ENCODE results near the gene SRCAP.

DNA sequence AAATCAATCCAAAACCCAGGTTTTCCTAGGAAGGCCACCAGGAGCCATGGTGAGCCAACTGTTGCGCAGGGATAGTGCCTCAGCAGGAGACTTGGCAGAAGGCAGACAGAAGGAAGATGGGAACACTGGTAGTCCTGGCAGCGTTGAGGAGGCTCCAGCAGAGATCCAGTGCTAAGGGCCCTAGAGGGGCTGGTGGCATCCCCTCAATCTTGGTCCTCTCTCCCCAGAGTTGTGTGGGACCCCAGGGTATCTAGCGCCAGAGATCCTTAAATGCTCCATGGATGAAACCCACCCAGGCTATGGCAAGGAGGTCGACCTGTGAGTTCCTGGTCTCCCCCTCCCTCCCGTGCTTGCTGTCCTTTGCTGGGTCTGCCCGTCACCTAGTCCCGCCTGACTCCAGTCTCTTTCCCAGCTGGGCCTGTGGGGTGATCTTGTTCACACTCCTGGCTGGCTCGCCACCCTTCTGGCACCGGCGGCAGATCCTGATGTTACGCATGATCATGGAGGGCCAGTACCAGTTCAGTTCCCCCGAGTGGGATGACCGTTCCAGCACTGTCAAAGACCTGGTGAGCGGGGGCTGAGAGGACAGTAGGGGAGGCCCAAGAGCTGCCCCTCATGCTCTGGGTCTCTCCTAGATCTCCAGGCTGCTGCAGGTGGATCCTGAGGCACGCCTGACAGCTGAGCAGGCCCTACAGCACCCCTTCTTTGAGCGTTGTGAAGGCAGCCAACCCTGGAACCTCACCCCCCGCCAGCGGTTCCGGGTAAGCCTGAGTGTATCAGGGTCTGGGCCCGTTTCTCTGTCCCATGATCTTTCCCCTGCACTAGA lies 57.2 kb downstream of the SRCAP start:
- TF ChIP-seq, protein P1, sequence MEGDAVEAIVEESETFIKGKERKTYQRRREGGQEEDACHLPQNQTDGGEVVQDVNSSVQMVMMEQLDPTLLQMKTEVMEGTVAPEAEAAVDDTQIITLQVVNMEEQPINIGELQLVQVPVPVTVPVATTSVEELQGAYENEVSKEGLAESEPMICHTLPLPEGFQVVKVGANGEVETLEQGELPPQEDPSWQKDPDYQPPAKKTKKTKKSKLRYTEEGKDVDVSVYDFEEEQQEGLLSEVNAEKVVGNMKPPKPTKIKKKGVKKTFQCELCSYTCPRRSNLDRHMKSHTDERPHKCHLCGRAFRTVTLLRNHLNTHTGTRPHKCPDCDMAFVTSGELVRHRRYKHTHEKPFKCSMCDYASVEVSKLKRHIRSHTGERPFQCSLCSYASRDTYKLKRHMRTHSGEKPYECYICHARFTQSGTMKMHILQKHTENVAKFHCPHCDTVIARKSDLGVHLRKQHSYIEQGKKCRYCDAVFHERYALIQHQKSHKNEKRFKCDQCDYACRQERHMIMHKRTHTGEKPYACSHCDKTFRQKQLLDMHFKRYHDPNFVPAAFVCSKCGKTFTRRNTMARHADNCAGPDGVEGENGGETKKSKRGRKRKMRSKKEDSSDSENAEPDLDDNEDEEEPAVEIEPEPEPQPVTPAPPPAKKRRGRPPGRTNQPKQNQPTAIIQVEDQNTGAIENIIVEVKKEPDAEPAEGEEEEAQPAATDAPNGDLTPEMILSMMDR (IDR thresholded peaks at IDR 0.05) = no peak
- no peak for TF ChIP-seq POLR2A (IDR thresholded peaks at IDR 0.05)
